ENCODE measurements around the gene NEFH. TPM values are rescaled to one million over a fixed set of nuclear protein-coding genes. Genes with fewer than 3 reads are reported as not detected.
A peak's percentile ranks its signal among the peaks of the same experiment; 100 is the strongest.

The NEFH gene
- total RNA-seq, 2 experiments from 2014 or later: 0.05 to 0.06 TPM

DNA sequence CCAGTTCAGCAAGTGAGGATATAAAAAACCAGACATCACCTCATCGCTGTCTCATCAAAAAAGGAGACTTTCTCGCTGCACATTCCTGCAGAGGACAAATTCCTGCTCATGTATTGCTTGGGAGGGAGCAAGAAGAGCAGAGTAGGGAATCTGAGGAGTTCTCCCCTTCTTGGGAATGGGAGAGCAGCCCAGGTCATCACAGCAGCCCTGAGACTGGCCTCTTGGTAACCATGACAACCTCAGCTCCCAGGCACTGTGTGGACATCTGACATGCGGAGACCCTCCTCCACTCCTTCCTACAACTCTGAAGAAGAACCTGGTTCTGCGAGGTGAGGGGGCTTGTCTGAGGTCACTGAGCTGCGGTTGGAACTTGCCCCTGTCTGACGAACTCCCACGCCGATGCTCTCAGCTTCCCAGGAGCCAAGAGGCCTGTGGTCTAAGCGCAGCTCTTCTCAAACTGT lies 23.8 kb upstream of the NEFH start:
- H3K36me3 Mint-ChIP-seq (ENCODE audit: low read depth): no peaks in the 10 kb centered on the region
- no peaks in the 10 kb centered on the region for H3K4me1 Mint-ChIP-seq (ENCODE audit: low read depth)
- no peak overlapping the region for H3K27ac Mint-ChIP-seq
- H3K4me1 ChIP-seq (ENCODE audit: insufficient read depth, low read length): no peaks in the 10 kb centered on the region
- no peaks in the 10 kb centered on the region for H3K9me3 Mint-ChIP-seq
- H3K4me3 Mint-ChIP-seq: no peak overlapping the region
- H3K27ac ChIP-seq (ENCODE audit: low read depth in 1 of 2, low read length in 2 of 2): no peak overlapping the region
- no peaks in the 10 kb centered on the region for H3K27me3 Mint-ChIP-seq
- TF ChIP-seq, protein P1, sequence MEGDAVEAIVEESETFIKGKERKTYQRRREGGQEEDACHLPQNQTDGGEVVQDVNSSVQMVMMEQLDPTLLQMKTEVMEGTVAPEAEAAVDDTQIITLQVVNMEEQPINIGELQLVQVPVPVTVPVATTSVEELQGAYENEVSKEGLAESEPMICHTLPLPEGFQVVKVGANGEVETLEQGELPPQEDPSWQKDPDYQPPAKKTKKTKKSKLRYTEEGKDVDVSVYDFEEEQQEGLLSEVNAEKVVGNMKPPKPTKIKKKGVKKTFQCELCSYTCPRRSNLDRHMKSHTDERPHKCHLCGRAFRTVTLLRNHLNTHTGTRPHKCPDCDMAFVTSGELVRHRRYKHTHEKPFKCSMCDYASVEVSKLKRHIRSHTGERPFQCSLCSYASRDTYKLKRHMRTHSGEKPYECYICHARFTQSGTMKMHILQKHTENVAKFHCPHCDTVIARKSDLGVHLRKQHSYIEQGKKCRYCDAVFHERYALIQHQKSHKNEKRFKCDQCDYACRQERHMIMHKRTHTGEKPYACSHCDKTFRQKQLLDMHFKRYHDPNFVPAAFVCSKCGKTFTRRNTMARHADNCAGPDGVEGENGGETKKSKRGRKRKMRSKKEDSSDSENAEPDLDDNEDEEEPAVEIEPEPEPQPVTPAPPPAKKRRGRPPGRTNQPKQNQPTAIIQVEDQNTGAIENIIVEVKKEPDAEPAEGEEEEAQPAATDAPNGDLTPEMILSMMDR (IDR thresholded peaks at IDR 0.05): no peak
- H3K4me3 ChIP-seq (ENCODE audit: low read length): no peak overlapping the region
- ChIA-PET CTCF (no interaction called here), POLR2A (no interaction called here)
- no peaks in the 10 kb centered on the region for H3K36me3 ChIP-seq (ENCODE audit: insufficient read depth, low read length)
- ATAC-seq (ENCODE audit: poor library complexity) (no peak), DNase-seq (no peak)
- intact Hi-C loops (cut with DNase I, micrococcal nuclease): no loop called here
- no peaks in the 10 kb centered on the region for H3K9me3 ChIP-seq (ENCODE audit: control insufficient read depth in 1 of 2, insufficient read depth in 1 of 2, low read length in 2 of 2)
- no peaks in the 10 kb centered on the region for H3K27me3 ChIP-seq (ENCODE audit: control insufficient read depth in 1 of 2, insufficient read depth in 2 of 2, low read length in 2 of 2)

DNA sequence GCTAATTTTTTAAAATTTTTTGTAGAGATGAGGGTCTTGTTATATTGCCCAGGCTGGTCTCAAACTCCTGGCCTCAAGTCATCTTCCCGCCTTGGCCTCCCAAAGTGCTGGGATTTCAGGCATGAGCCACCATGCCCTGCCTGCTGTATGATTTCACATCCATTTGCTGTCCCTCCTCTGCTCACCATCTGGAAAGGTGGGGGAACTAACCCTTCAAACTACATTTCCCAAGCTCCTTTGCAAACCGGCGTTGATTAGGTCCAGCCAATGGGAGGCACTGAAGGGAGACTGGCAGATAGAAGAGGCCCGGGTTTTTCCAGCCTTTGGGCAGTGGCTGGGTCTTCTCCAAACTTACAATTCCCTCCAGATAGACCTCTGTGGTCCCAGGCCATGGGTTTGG lies 22.3 kb upstream of the NEFH start:
- Histone ChIP-seq H3K4me1 (ENCODE audit: insufficient read depth, low read length) (no peaks in the 10 kb centered on the region), H3K27me3 (ENCODE audit: control insufficient read depth in 1 of 2, insufficient read depth in 2 of 2, low read length in 2 of 2) (no peaks in the 10 kb centered on the region), H3K9me3 (ENCODE audit: control insufficient read depth in 1 of 2, insufficient read depth in 1 of 2, low read length in 2 of 2) (no peaks in the 10 kb centered on the region), H3K36me3 (ENCODE audit: insufficient read depth, low read length) (no peaks in the 10 kb centered on the region), H3K27ac (ENCODE audit: low read depth in 1 of 2, low read length in 2 of 2) (no peak overlapping the region), H3K4me3 (ENCODE audit: low read length) (no peak overlapping the region)
- Mint-ChIP-seq H3K27ac (no peak overlapping the region), H3K4me3 (no peak overlapping the region), H3K4me1 (ENCODE audit: low read depth) (no peaks in the 10 kb centered on the region), H3K27me3 (no peaks in the 10 kb centered on the region), H3K36me3 (ENCODE audit: low read depth) (no peaks in the 10 kb centered on the region), H3K9me3 (no peaks in the 10 kb centered on the region)
- intact Hi-C loops (cut with DNase I, micrococcal nuclease): no loop called here
- ATAC-seq (ENCODE audit: poor library complexity) (peak; percentile 57), DNase-seq (peak in 3 of 14 experiments; percentile 26 to 38 (median 32))
- ChIA-PET POLR2A (no interaction called here), CTCF (no interaction called here)
- TF ChIP-seq, protein P1 (IDR thresholded peaks at IDR 0.05): no peak

DNA sequence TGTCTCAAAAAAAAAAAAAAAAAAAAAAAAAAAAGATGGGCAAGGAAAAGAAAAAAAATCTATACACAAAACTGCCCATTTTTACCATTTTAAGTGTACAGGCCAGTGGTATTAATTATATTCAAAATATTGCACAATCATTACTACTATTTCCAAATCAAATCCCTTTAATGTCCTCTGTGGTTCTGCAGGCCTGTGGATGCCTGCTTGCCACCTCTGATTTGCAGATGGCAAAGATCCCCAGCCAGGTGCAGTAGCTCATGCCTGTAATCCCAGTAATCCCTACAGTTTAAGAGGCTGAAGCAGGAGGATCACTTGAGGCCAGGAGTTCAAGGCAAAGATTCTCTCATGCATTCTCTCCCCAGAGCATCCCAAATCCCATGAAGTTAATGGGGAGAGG lies 21.5 kb upstream of the NEFH start:
- TF ChIP-seq, protein P1 (IDR thresholded peaks at IDR 0.05): no peak
- Mint-ChIP-seq H3K4me3 (no peak overlapping the region), H3K27ac (no peak overlapping the region), H3K27me3 (no peaks in the 10 kb centered on the region), H3K36me3 (ENCODE audit: low read depth) (no peaks in the 10 kb centered on the region), H3K9me3 (no peaks in the 10 kb centered on the region), H3K4me1 (ENCODE audit: low read depth) (no peaks in the 10 kb centered on the region)
- Histone ChIP-seq H3K36me3 (ENCODE audit: insufficient read depth, low read length) (no peaks in the 10 kb centered on the region), H3K27ac (ENCODE audit: low read depth in 1 of 2, low read length in 2 of 2) (no peak overlapping the region), H3K4me1 (ENCODE audit: insufficient read depth, low read length) (no peaks in the 10 kb centered on the region), H3K9me3 (ENCODE audit: control insufficient read depth in 1 of 2, insufficient read depth in 1 of 2, low read length in 2 of 2) (no peaks in the 10 kb centered on the region), H3K4me3 (ENCODE audit: low read length) (no peak overlapping the region), H3K27me3 (ENCODE audit: control insufficient read depth in 1 of 2, insufficient read depth in 2 of 2, low read length in 2 of 2) (no peaks in the 10 kb centered on the region)
- intact Hi-C loops (cut with DNase I, micrococcal nuclease): no loop called here
- ATAC-seq (ENCODE audit: poor library complexity): no peak
- CTCF ChIA-PET: no interaction called here
- no peak for DNase-seq
- POLR2A ChIA-PET: no interaction called here
